SK-N-MC (cell line): ENCODE results near the gene GPC3.

Experiments used
- EZH2 ChIP-seq: fragments of 200-600 bp; sonication (generic); IDR thresholded peaks from one replicate; pipeline ENCODE4 v1.6.1; 2017; ENCODE audit warnings: antibody characterized with exemption
- POLR2AphosphoS5 ChIP-seq: IDR thresholded peaks from 2 replicates; pipeline ENCODE4 v1.6.1; 2012; ENCODE audit warnings: mild to moderate bottlenecking, low read depth, low read length, borderline replicate concordance

- TF ChIP-seq POLR2AphosphoS5 (no peak), EZH2 (no peak)
Observed at GRCh38 chrX:133580625-133581024, 404.8 kb downstream of the GPC3 start.
